ENCODE measurements around the gene PNMA8A. TPM values are rescaled to one million over a fixed set of nuclear protein-coding genes. Genes with fewer than 3 reads are reported as not detected.

PNMA8A gene
- total and polyA plus RNA-seq, 2 donors (not counting 1 experiment from before 2014, with no cell fraction given): 0.45 to 8.9 TPM

GRCh38 chr19:46481223-46481848 lies 10.0 kb upstream of the PNMA8A start:
- H3K36me3 ChIP-seq (ENCODE audit: control insufficient read depth, insufficient read depth, low read length): no peaks in the 10 kb centered on the region
- H3K4me2 ChIP-seq (ENCODE audit: extremely low read depth, insufficient read depth, low read length): peak overlapping the region; percentile 48
- TF ChIP-seq EZH2 (IDR thresholded peaks at IDR 0.05; ENCODE audit: low read length, missing control alignments): no peak
- TF ChIP-seq, protein P1, sequence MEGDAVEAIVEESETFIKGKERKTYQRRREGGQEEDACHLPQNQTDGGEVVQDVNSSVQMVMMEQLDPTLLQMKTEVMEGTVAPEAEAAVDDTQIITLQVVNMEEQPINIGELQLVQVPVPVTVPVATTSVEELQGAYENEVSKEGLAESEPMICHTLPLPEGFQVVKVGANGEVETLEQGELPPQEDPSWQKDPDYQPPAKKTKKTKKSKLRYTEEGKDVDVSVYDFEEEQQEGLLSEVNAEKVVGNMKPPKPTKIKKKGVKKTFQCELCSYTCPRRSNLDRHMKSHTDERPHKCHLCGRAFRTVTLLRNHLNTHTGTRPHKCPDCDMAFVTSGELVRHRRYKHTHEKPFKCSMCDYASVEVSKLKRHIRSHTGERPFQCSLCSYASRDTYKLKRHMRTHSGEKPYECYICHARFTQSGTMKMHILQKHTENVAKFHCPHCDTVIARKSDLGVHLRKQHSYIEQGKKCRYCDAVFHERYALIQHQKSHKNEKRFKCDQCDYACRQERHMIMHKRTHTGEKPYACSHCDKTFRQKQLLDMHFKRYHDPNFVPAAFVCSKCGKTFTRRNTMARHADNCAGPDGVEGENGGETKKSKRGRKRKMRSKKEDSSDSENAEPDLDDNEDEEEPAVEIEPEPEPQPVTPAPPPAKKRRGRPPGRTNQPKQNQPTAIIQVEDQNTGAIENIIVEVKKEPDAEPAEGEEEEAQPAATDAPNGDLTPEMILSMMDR (conservative IDR thresholded peaks at IDR 0.05 in 1 of 2, IDR thresholded peaks at IDR 0.05 in 1 of 2; ENCODE audit: low read depth in 1 of 2, low read length in 2 of 2): no peak
- no peaks in the 10 kb centered on the region for H3K79me2 ChIP-seq (ENCODE audit: control insufficient read depth, insufficient read depth, low read length)
- H4K20me1 ChIP-seq (ENCODE audit: control insufficient read depth, extremely low read depth, insufficient read depth, low read length): no peaks in the 10 kb centered on the region
- peak; percentile 51 to 69 for DNase-seq (ENCODE audit: low read depth in 2 of 2)
- no peaks in the 10 kb centered on the region for H3K9me3 ChIP-seq (ENCODE audit: control insufficient read depth, insufficient read depth, low read depth, low read length)
- H3K9ac ChIP-seq (ENCODE audit: insufficient read depth, low read length): no peak overlapping the region
- no peaks in the 10 kb centered on the region for H3K27me3 ChIP-seq (ENCODE audit: control insufficient read depth, insufficient read depth, low read length)
- peak overlapping the region; percentile 20 for H2AFZ ChIP-seq (ENCODE audit: low read length)
- peaks cover 9% of the 10 kb centered on the region for H3K4me1 ChIP-seq (ENCODE audit: control insufficient read depth, extremely low read depth, insufficient read depth, low read length)
- H3K4me3 ChIP-seq (replicated peaks in 1 of 4; ENCODE audit: control extremely low read depth in 1 of 4, insufficient read depth in 1 of 4, low read depth in 3 of 4, low read length in 4 of 4): no peak overlapping the region
- no peak overlapping the region for H3K27ac ChIP-seq (ENCODE audit: insufficient read depth, low read length)

DNA sequence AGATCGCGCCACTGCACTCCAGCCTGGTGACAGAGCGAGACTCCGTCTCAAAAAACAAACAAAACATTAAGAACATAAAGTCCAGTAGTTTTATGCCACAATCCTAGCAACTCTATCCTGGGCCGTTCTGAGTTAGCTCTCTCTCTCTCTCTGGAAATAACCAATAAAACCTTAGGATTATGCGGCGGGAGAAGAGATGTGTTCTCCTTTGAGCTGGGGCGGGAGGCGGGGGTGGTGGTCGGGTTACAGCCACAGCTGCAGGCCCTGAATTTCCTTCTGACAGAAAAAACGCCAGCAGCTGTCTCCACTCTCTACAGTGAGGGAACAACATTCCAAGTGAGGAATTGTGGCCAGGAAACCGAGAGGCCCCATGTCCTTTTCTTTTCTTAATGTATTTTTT lies 9.1 kb upstream of the PNMA8A start:
- H3K27me3 ChIP-seq (ENCODE audit: control insufficient read depth, insufficient read depth, low read length): no peaks in the 10 kb centered on the region
- peak overlapping the region; percentile 54 for H3K27ac ChIP-seq (ENCODE audit: insufficient read depth, low read length)
- TF ChIP-seq, protein P1 (conservative IDR thresholded peaks at IDR 0.05 in 1 of 2, IDR thresholded peaks at IDR 0.05 in 1 of 2; ENCODE audit: low read depth in 1 of 2, low read length in 2 of 2): no peak
- TF ChIP-seq EZH2 (IDR thresholded peaks at IDR 0.05; ENCODE audit: low read length, missing control alignments): no peak
- H3K36me3 ChIP-seq (ENCODE audit: control insufficient read depth, insufficient read depth, low read length): no peaks in the 10 kb centered on the region
- H3K4me2 ChIP-seq (ENCODE audit: extremely low read depth, insufficient read depth, low read length): peak overlapping the region; percentile 37
- DNase-seq (ENCODE audit: low read depth in 2 of 2): peak; percentile 80 to 87
- no peak overlapping the region for H3K4me3 ChIP-seq (replicated peaks in 1 of 4; ENCODE audit: control extremely low read depth in 1 of 4, insufficient read depth in 1 of 4, low read depth in 3 of 4, low read length in 4 of 4)
- no peaks in the 10 kb centered on the region for H3K9me3 ChIP-seq (ENCODE audit: control insufficient read depth, insufficient read depth, low read depth, low read length)
- no peak overlapping the region for H3K9ac ChIP-seq (ENCODE audit: insufficient read depth, low read length)
- no peaks in the 10 kb centered on the region for H4K20me1 ChIP-seq (ENCODE audit: control insufficient read depth, extremely low read depth, insufficient read depth, low read length)
- H3K79me2 ChIP-seq (ENCODE audit: control insufficient read depth, insufficient read depth, low read length): no peaks in the 10 kb centered on the region
- H2AFZ ChIP-seq (ENCODE audit: low read length): no peak overlapping the region
- H3K4me1 ChIP-seq (ENCODE audit: control insufficient read depth, extremely low read depth, insufficient read depth, low read length): peaks cover 9% of the 10 kb centered on the region

DNA sequence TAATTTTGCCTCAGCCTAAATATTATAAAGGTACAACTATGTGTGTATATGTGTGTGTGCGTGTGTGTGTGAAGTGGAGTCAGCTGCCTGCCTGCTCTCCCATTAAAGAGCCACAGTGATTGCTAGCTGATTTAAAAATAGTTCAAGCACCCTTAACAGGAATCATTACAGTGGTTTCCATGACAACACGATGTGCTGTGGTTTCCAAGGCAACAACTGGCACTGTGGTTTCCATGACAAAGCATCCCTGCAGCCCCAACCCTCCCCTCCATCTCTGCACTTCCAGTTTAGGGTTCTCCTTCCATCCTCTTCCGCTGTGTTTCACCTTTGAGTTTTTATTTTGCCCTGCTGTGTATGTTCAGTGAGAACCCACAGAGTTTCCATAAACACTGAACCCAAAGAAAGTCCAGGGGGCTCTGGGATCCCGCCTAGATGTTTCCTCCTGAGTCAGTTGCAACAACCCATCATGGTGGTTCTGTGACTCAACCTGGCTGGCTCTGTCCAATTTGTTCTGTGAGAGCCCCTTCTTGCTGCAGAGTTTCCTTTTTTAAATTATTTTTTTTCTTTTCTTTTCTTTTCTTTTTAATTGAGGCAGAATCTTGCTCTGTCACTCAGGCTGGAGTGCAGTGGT lies 7.1 kb upstream of the PNMA8A start:
- H3K9ac ChIP-seq (ENCODE audit: insufficient read depth, low read length): no peak overlapping the region
- H3K27ac ChIP-seq (ENCODE audit: insufficient read depth, low read length): no peak overlapping the region
- DNase-seq (ENCODE audit: low read depth in 2 of 2): peak; percentile 63 to 83
- peaks cover 9% of the 10 kb centered on the region for H3K4me1 ChIP-seq (ENCODE audit: control insufficient read depth, extremely low read depth, insufficient read depth, low read length)
- TF ChIP-seq, protein P1 (conservative IDR thresholded peaks at IDR 0.05 in 1 of 2, IDR thresholded peaks at IDR 0.05 in 1 of 2; ENCODE audit: low read depth in 1 of 2, low read length in 2 of 2): no peak
- no peaks in the 10 kb centered on the region for H3K9me3 ChIP-seq (ENCODE audit: control insufficient read depth, insufficient read depth, low read depth, low read length)
- no peaks in the 10 kb centered on the region for H3K79me2 ChIP-seq (ENCODE audit: control insufficient read depth, insufficient read depth, low read length)
- no peaks in the 10 kb centered on the region for H3K36me3 ChIP-seq (ENCODE audit: control insufficient read depth, insufficient read depth, low read length)
- H3K4me3 ChIP-seq (replicated peaks in 1 of 4; ENCODE audit: control extremely low read depth in 1 of 4, insufficient read depth in 1 of 4, low read depth in 3 of 4, low read length in 4 of 4): no peak overlapping the region
- H4K20me1 ChIP-seq (ENCODE audit: control insufficient read depth, extremely low read depth, insufficient read depth, low read length): no peaks in the 10 kb centered on the region
- no peaks in the 10 kb centered on the region for H3K27me3 ChIP-seq (ENCODE audit: control insufficient read depth, insufficient read depth, low read length)
- H2AFZ ChIP-seq (ENCODE audit: low read length): no peak overlapping the region
- no peak overlapping the region for H3K4me2 ChIP-seq (ENCODE audit: extremely low read depth, insufficient read depth, low read length)

Measured in fibroblast of lung (primary cell).